Natural killer cell (primary cell): ENCODE results near the gene CXCL9. TPM values are rescaled to one million over a fixed set of nuclear protein-coding genes. Genes with fewer than 3 reads are reported as not detected.

ENCODE experiments used
- ATAC-seq, 3 donors: fragments of 150-1000 bp in 2 of 3; fragments of 200-7000 bp in 1 of 3; cut with Tn5 transposase; 1 replicate in 1 of 3; 2 replicates in 2 of 3; pipeline ENCODE4 v1.10.0; 2021; ENCODE audit warnings: mild to moderate bottlenecking in 2 of 3, moderate library complexity in 2 of 3
- DNase-seq, 2 donors: peaks; one replicate each; pipeline versions ENCODE4 v3.0.0 to v3.0.0-alpha.2; 2013 to 2021; ENCODE audit warnings: mixed read lengths in 1 of 2
- H3K27ac ChIP-seq: one replicate; pipeline ENCODE4 v1.5.1; 2013; ENCODE audit warnings: mild to moderate bottlenecking, low read length
- H3K27me3 ChIP-seq: one replicate; pipeline ENCODE4 v1.6.1; 2013; ENCODE audit warnings: low read length; ENCODE audit not compliant: control insufficient read depth, insufficient read depth
- H3K36me3 ChIP-seq: one replicate; pipeline ENCODE4 v1.6.1; 2013; ENCODE audit warnings: low read length; ENCODE audit not compliant: control insufficient read depth, insufficient read depth
- H3K4me1 ChIP-seq: one replicate; pipeline ENCODE4 v1.6.1; 2013; ENCODE audit warnings: low read length; ENCODE audit not compliant: control insufficient read depth, insufficient read depth
- H3K4me3 ChIP-seq: one replicate; pipeline ENCODE4 v1.5.1; 2013; ENCODE audit warnings: low read length
- H3K9me3 ChIP-seq: one replicate; pipeline ENCODE4 v1.6.1; 2013; ENCODE audit warnings: low read length; ENCODE audit not compliant: control insufficient read depth, insufficient read depth
- H3K27ac Mint-ChIP-seq, 2 donors: one replicate each; pipeline ENCODE4 v1.8.0; 2022; ENCODE audit warnings: mild to moderate bottlenecking in 2 of 2, mixed read lengths in 2 of 2, moderate library complexity in 1 of 2
- H3K27me3 Mint-ChIP-seq, 2 donors: one replicate each; pipeline ENCODE4 v1.8.0; 2022; ENCODE audit warnings: low read depth in 2 of 2, mixed read lengths in 2 of 2
- H3K36me3 Mint-ChIP-seq: one replicate; pipeline ENCODE4 v1.8.0; 2022; ENCODE audit warnings: mixed read lengths
- H3K4me1 Mint-ChIP-seq, 2 donors: one replicate each; pipeline ENCODE4 v1.8.0; 2022; ENCODE audit warnings: mixed read lengths in 2 of 2
- H3K4me3 Mint-ChIP-seq: one replicate; pipeline ENCODE4 v1.8.0; 2022; ENCODE audit warnings: mild to moderate bottlenecking, moderate library complexity, mixed read lengths
- H3K9me3 Mint-ChIP-seq, 2 donors: one replicate each; pipeline ENCODE4 v1.8.0; 2022; ENCODE audit warnings: mixed read lengths in 2 of 2
- WGBS: methylation state at CpG from one replicate; pipeline ENCODE4 v1.1.7; 2013; ENCODE audit warnings: missing lambda C conversion rate; ENCODE audit not compliant: insufficient coverage; 5-methylcytosine and 5-hydroxymethylcytosine counted together
- intact Hi-C: fragments of 100-400 bp; cut with micrococcal nuclease; formaldehyde crosslinking; loops from one replicate; pipeline ENCODE4 v1.14.2; 2022
- total RNA-seq, 4 donors: library from RNA; stranded (reverse); fragments of 120-200 nt in 1 of 4; gene quantifications; one replicate each; pipeline versions ENCODE4 v1.2.3 to v1.2.4, GENCODE V29; 2013 to 2022
- TF ChIP-seq, protein P1 (sequence below): fragments of 200-600 bp; IDR thresholded peaks from one replicate; pipeline ENCODE4 v1.8.0; 2022; ENCODE audit warnings: antibody characterized with exemption

Gene CXCL9
- total RNA-seq, 3 donors from 2014 or later (not counting 1 experiment from before 2014, with no cell fraction given), result not detected

DNA sequence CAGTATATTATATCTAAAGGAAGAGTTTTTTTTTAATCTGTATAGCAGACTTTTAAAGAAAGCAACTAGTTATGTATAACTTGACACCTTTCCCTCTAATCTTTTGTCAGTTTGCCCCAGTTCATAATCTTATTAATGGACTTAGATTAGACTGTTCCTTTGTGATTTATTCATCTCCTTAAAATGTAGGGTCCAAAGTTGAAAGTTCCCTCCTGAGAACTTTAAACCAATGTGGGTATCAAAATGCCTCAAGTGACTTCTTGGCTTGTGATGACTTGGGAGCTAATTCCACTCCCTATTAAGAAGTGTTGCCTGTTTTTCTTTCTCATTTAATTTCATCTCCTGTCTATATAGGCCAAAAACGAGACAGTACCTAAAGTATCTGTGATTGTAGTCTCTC is 10.2 kb downstream of the CXCL9 start:
- Histone ChIP-seq H3K27ac (no peak overlapping the region), H3K9me3 (no peaks in the 10 kb centered on the region), H3K36me3 (no peaks in the 10 kb centered on the region), H3K27me3 (no peaks in the 10 kb centered on the region), H3K4me3 (no peak overlapping the region), H3K4me1 (no peaks in the 10 kb centered on the region)
- Mint-ChIP-seq H3K4me1 (no peaks in the 10 kb centered on the region), H3K27ac (no peak overlapping the region), H3K36me3 (no peaks in the 10 kb centered on the region), H3K27me3 (peaks cover 2 to 7% of the 10 kb centered on the region in 2 donors), H3K4me3 (no peak overlapping the region), H3K9me3 (no peaks in the 10 kb centered on the region)
- 44% methylated on average over 1 of the region's 1 CpG for WGBS
- TF ChIP-seq, protein P1, sequence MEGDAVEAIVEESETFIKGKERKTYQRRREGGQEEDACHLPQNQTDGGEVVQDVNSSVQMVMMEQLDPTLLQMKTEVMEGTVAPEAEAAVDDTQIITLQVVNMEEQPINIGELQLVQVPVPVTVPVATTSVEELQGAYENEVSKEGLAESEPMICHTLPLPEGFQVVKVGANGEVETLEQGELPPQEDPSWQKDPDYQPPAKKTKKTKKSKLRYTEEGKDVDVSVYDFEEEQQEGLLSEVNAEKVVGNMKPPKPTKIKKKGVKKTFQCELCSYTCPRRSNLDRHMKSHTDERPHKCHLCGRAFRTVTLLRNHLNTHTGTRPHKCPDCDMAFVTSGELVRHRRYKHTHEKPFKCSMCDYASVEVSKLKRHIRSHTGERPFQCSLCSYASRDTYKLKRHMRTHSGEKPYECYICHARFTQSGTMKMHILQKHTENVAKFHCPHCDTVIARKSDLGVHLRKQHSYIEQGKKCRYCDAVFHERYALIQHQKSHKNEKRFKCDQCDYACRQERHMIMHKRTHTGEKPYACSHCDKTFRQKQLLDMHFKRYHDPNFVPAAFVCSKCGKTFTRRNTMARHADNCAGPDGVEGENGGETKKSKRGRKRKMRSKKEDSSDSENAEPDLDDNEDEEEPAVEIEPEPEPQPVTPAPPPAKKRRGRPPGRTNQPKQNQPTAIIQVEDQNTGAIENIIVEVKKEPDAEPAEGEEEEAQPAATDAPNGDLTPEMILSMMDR, result no peak
- DNase-seq (no peak), ATAC-seq (no peak)
- intact Hi-C loops, result no loop called here

DNA sequence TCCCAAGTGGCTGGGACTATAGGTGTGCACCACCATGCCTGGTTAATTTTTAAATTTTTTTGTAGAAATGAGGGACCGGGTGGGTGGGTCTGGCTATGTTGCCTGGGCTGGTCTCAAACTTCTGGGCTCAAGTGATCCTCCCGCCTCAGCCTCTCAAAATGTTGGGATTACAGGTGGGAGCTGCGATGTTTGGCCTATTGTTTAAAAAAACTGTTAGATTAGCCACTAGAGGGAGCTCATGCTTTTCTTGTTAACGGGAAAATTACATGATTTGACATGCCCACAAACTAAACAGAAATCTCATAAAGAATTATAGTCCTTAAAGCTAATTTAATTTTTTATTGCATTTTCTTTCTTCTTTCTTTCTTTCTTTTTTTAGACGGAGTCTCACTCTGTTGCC is 11.6 kb downstream of the CXCL9 start:
- DNase-seq (peak in 1 of 2 donors; percentile 74), ATAC-seq (no peak)
- Histone ChIP-seq H3K27me3 (no peaks in the 10 kb centered on the region), H3K4me1 (peaks cover 6% of the 10 kb centered on the region), H3K4me3 (no peak overlapping the region), H3K36me3 (no peaks in the 10 kb centered on the region), H3K9me3 (no peaks in the 10 kb centered on the region), H3K27ac (no peak overlapping the region)
- H3K4me1 Mint-ChIP-seq, result no peaks in the 10 kb centered on the region
- no peak overlapping the region for H3K4me3 Mint-ChIP-seq
- no peaks in the 10 kb centered on the region for H3K9me3 Mint-ChIP-seq
- no peaks in the 10 kb centered on the region for H3K36me3 Mint-ChIP-seq
- no peak overlapping the region for H3K27ac Mint-ChIP-seq
- TF ChIP-seq, protein P1, result peak; percentile 77
- 24% methylated on average over 5 of the region's 5 CpGs for WGBS
- H3K27me3 Mint-ChIP-seq, result peaks cover 2 to 7% of the 10 kb centered on the region in 2 donors
- intact Hi-C loops, result loop anchor here (2.0 kb wide), 1 partner anchor 71 kb away; no protein-coding TSS in a partner anchor

DNA sequence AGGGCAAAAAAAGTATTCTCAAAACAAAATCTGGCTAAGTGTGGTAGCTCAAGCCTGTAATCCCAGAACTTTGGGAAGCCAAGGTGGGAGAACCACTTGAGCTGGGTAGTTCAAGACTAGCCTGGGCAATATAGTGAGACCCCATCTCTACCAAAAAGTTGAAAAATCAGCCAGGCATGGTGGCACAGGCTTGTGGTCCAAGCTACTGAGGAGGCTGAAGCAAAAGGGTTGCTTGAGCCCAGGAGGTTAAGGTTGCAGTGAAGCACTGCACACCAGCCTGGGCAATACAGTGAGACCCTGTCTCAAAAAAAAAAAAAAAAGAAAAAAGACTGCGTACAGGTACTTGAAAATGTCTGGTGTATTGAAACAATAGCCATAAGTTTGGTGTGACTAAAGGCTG is 14.8 kb downstream of the CXCL9 start:
- DNase-seq (no peak), ATAC-seq (no peak)
- WGBS, result 95% methylated on average over 1 of the region's 1 CpG
- peaks cover 2 to 7% of the 10 kb centered on the region in 2 donors for H3K27me3 Mint-ChIP-seq
- Histone ChIP-seq H3K4me1 (peaks cover 10% of the 10 kb centered on the region), H3K9me3 (no peaks in the 10 kb centered on the region), H3K27me3 (no peaks in the 10 kb centered on the region), H3K4me3 (no peak overlapping the region), H3K27ac (no peak overlapping the region), H3K36me3 (no peaks in the 10 kb centered on the region)
- TF ChIP-seq, protein P1, result no peak
- intact Hi-C loops, result loop anchor here (5.0 kb wide), 1 partner anchor 270 kb away; the partner anchor contains the start of gene USO1
- peaks cover 22 to 24% of the 10 kb centered on the region in 2 donors for H3K4me1 Mint-ChIP-seq
- H3K27ac Mint-ChIP-seq, result no peak overlapping the region
- no peaks in the 10 kb centered on the region for H3K9me3 Mint-ChIP-seq
- H3K4me3 Mint-ChIP-seq, result no peak overlapping the region
- no peaks in the 10 kb centered on the region for H3K36me3 Mint-ChIP-seq
